ENCODE measurements around the gene ADAMTS7. TPM values are rescaled to one million over a fixed set of nuclear protein-coding genes. Genes with fewer than 3 reads are reported as not detected.
A peak's percentile ranks its signal among the peaks of the same experiment; 100 is the strongest.
"Not testable (repeated sequence)": the region's sequence is repeated elsewhere in the genome, so short reads cannot be mapped to it uniquely, and the experiment has no call there.

ADAMTS7 gene
- total RNA-seq, 3 donors from 2014 or later = 1.3 to 5.7 (median 1.8) TPM

- H3K4me1 ChIP-seq (ENCODE audit: low read depth) = no peaks in the 10 kb centered on the region
- no peak overlapping the region for H3K4me3 ChIP-seq
- no peak for TF ChIP-seq CTCF (IDR thresholded peaks at IDR 0.05)
- no peak for ATAC-seq
- H3K9me3 ChIP-seq = no peaks in the 10 kb centered on the region
- no peak for DNase-seq
- intact Hi-C loops (cut with DNase I, micrococcal nuclease) = no loop called here
- no peaks in the 10 kb centered on the region for H3K36me3 ChIP-seq (ENCODE audit: low read depth)
These were observed 6.9 kb downstream of the ADAMTS7 start for GRCh38 chr15:78804391-78804792.

- Histone ChIP-seq H3K4me3 (no peak overlapping the region), H3K4me1 (ENCODE audit: low read depth) (no peaks in the 10 kb centered on the region), H3K36me3 (ENCODE audit: low read depth) (no peaks in the 10 kb centered on the region), H3K9me3 (no peaks in the 10 kb centered on the region)
- ATAC-seq = no peak
- no peak for TF ChIP-seq CTCF (IDR thresholded peaks at IDR 0.05)
- DNase-seq = no peak
- intact Hi-C loops (cut with DNase I, micrococcal nuclease) = no loop called here
These were observed 10.5 kb downstream of the ADAMTS7 start for GRCh38 chr15:78800806-78801205.

- DNase-seq = no peak
- TF ChIP-seq CTCF (IDR thresholded peaks at IDR 0.05) = no peak
- intact Hi-C loops (cut with DNase I, micrococcal nuclease) = no loop called here
- Histone ChIP-seq H3K4me3 (no peak overlapping the region), H3K4me1 (ENCODE audit: low read depth) (no peaks in the 10 kb centered on the region), H3K36me3 (ENCODE audit: low read depth) (no peaks in the 10 kb centered on the region), H3K9me3 (no peaks in the 10 kb centered on the region)
- ATAC-seq = no peak
These were observed 11.1 kb downstream of the ADAMTS7 start for GRCh38 chr15:78800189-78800588.

GRCh38 chr15:78799102-78799501, 12.2 kb downstream of the ADAMTS7 start:
- H3K4me3 ChIP-seq; H3K4me1 ChIP-seq (ENCODE audit: low read depth); ATAC-seq; intact Hi-C loops (cut with DNase I, micrococcal nuclease); H3K9me3 ChIP-seq; DNase-seq; H3K36me3 ChIP-seq (ENCODE audit: low read depth): not testable (repeated sequence)

- peak; percentile 10 for ATAC-seq
- DNase-seq; H3K4me1 ChIP-seq (ENCODE audit: low read depth); H3K9me3 ChIP-seq; H3K36me3 ChIP-seq (ENCODE audit: low read depth); H3K4me3 ChIP-seq; intact Hi-C loops (cut with DNase I, micrococcal nuclease): not testable (repeated sequence)
These were observed 12.9 kb downstream of the ADAMTS7 start for GRCh38 chr15:78798355-78798754.

GRCh38 chr15:78797951-78798350, 13.3 kb downstream of the ADAMTS7 start:
- TF ChIP-seq CTCF (IDR thresholded peaks at IDR 0.05) = no peak
- intact Hi-C loops (cut with DNase I, micrococcal nuclease) = no loop called here
- no peak for ATAC-seq

GRCh38 chr15:78796510-78796909, 14.8 kb downstream of the ADAMTS7 start:
- H3K4me1 ChIP-seq (ENCODE audit: low read depth) = no peaks in the 10 kb centered on the region
- no peak for DNase-seq
- TF ChIP-seq CTCF (IDR thresholded peaks at IDR 0.05) = no peak
- H3K4me3 ChIP-seq = no peak overlapping the region
- intact Hi-C loops (cut with DNase I, micrococcal nuclease) = no loop called here
- H3K36me3 ChIP-seq (ENCODE audit: low read depth) = no peaks in the 10 kb centered on the region
- H3K9me3 ChIP-seq = no peaks in the 10 kb centered on the region
- no peak for ATAC-seq

More at GRCh38 chr15:78797951-78798350, 13.3 kb downstream of the ADAMTS7 start:
- no peaks in the 10 kb centered on the region for H3K9me3 ChIP-seq
- no peak for DNase-seq
- H3K4me1 ChIP-seq (ENCODE audit: low read depth) = no peaks in the 10 kb centered on the region
- H3K4me3 ChIP-seq = no peak overlapping the region
- no peaks in the 10 kb centered on the region for H3K36me3 ChIP-seq (ENCODE audit: low read depth)
